ENCODE results near the gene IBA57. TPM values are rescaled to one million over a fixed set of nuclear protein-coding genes. Genes with fewer than 3 reads are reported as not detected.
A peak's percentile ranks its signal among the peaks of the same experiment; 100 is the strongest.

Gene IBA57
- total and polyA plus RNA-seq, 8 donors = 5.3 to 13.5 (median 7.1) TPM

DNA sequence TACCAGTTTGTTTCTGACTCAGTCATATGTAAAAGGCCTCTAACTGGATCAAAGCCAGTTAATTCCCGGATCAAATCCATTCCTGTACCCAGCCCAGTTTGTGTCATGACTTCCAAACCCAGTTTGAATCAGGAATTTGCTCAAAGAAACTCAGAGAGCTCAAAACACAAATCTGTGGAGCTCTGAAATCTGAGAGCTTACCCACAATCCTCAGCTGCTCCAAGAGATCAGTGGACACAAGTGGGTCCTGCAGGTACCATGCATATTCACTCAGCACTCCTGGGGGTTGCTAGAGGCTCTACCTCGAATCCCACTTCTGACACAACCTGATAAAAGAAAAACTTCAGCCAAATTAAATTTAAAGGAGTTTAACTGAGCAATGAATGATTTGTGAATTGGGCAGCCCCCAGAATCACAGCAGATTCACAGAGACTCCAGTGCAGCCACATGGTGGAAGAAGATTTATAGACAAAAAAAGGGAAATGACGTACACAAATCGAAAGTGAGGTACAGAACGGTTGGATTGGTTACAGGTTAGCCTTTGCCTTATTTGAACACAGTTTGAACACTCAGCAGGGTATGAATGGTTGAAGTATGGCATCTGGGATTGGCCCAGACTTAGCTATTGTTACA lies 44.6 kb upstream of the IBA57 start:
- Histone ChIP-seq H3K4me3 (no peak overlapping the region), H3K36me3 (no peaks in the 10 kb centered on the region), H3K27ac (no peak overlapping the region), H3K4me1 (no peaks in the 10 kb centered on the region), H3K9me3 (no peaks in the 10 kb centered on the region), H3K27me3 (no peaks in the 10 kb centered on the region)
- TF ChIP-seq, protein P1, sequence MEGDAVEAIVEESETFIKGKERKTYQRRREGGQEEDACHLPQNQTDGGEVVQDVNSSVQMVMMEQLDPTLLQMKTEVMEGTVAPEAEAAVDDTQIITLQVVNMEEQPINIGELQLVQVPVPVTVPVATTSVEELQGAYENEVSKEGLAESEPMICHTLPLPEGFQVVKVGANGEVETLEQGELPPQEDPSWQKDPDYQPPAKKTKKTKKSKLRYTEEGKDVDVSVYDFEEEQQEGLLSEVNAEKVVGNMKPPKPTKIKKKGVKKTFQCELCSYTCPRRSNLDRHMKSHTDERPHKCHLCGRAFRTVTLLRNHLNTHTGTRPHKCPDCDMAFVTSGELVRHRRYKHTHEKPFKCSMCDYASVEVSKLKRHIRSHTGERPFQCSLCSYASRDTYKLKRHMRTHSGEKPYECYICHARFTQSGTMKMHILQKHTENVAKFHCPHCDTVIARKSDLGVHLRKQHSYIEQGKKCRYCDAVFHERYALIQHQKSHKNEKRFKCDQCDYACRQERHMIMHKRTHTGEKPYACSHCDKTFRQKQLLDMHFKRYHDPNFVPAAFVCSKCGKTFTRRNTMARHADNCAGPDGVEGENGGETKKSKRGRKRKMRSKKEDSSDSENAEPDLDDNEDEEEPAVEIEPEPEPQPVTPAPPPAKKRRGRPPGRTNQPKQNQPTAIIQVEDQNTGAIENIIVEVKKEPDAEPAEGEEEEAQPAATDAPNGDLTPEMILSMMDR (IDR thresholded peaks at IDR 0.05) = no peak
- no peak for DNase-seq
- intact Hi-C loops (cut with DNase I) = no loop called here
- no peak for ATAC-seq

DNA sequence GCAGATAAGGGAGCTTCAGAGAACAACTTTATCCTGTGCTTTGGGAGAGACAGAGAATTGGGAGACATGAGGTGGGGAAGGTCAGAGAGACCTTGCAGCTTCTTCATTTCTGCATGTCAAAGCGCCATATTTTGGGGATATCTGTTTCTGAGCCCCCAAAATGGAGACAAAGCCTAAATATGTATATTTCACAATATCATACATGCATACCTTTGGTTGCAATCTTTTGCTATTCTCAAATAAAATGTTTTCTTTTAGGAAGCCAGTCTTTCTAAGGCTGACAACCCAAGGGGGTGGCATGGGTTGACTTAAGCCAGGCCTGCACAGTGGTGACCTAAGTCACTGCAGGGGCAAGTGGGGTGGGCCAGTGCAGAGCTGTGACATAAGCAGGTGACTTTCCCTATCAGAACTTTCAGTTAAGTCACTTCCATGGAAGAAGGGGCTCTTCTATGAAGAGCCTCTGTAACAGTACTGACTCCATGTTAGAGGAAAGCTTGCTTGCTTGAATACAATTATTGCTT lies 42.6 kb upstream of the IBA57 start:
- DNase-seq = no peak
- H3K27me3 ChIP-seq = no peaks in the 10 kb centered on the region
- no peak for ATAC-seq
- H3K4me3 ChIP-seq = no peak overlapping the region
- intact Hi-C loops (cut with DNase I) = no loop called here
- no peak overlapping the region for H3K27ac ChIP-seq
- TF ChIP-seq, protein P1 (IDR thresholded peaks at IDR 0.05) = no peak
- H3K9me3 ChIP-seq = no peaks in the 10 kb centered on the region
- H3K4me1 ChIP-seq = no peaks in the 10 kb centered on the region
- H3K36me3 ChIP-seq = no peaks in the 10 kb centered on the region

DNA sequence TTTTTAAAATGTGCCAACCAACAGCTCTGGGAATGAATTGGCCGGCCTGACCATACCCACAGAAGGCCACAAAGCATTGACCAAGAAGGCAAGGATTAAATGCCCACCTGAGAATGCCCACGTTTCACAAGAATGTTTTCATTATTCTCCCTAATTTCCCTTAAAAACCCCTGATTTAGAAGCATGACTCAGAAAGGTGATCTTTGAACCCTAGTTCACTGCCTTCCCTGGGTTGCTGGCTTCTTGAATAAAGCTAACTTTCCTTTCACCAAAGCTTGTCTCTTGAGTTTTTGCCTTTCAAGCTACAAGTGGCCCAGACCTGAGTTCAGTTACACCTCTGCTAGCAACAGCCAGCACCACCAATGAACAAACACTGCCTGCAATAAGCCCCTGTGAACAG lies 42.1 kb upstream of the IBA57 start:
- Histone ChIP-seq H3K9me3 (no peaks in the 10 kb centered on the region), H3K27ac (no peak overlapping the region), H3K27me3 (no peaks in the 10 kb centered on the region), H3K4me3 (no peak overlapping the region), H3K36me3 (no peaks in the 10 kb centered on the region), H3K4me1 (no peaks in the 10 kb centered on the region)
- DNase-seq (no peak), ATAC-seq (no peak)
- intact Hi-C loops (cut with DNase I) = no loop called here
- TF ChIP-seq, protein P1 (IDR thresholded peaks at IDR 0.05) = no peak

DNA sequence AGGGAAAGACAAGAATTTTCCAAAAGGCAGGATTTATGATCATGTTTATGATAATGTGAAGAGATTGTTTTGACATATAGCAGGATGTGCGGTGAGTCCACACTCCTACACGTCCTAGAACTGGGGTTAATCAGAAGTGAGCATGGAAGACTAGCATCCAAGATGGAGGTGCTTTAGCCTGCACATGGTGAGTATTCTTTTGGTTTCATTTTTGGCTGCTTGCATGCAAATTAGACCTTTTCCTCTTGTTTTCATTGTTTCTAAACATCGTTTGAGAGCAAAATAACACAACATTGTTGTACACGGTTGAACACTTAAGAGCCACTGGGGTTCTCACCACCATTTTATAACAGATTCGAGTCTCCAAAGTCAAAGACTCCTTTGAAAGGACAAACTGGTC lies 40.4 kb upstream of the IBA57 start:
- Histone ChIP-seq H3K4me3 (no peak overlapping the region), H3K36me3 (no peaks in the 10 kb centered on the region), H3K4me1 (peaks cover 0 to under 1% of the 10 kb centered on the region in 2 donors), H3K27ac (no peak overlapping the region), H3K27me3 (no peaks in the 10 kb centered on the region), H3K9me3 (no peaks in the 10 kb centered on the region)
- DNase-seq (no peak), ATAC-seq (no peak)
- TF ChIP-seq, protein P1 (IDR thresholded peaks at IDR 0.05) = no peak
- intact Hi-C loops (cut with DNase I) = no loop called here

DNA sequence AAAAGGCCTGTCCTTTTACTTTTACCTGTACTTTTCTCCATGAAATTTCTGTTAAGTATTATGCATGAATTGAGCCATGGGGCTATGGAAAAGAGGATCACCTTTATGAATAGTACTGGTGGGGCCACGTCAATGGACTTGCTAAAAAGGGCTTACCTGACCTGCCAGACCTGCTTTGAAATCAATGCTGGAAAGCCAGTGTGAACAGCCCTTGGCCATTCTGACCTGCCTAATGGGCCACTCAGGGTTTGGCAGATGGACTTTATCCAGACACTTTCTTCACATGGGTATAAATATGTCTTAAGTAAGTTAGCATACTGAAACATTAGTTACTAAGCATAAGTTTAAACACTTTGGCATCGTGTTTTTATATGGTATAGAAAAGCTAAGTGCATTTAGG lies 33.8 kb upstream of the IBA57 start:
- H3K27ac ChIP-seq = peak overlapping the region; percentile 46 to 72
- H3K4me3 ChIP-seq = no peak overlapping the region
- peaks cover 0 to 11% of the 10 kb centered on the region in 2 donors for H3K4me1 ChIP-seq
- TF ChIP-seq, protein P1 (IDR thresholded peaks at IDR 0.05) = no peak
- ATAC-seq (peak; percentile 46), DNase-seq (peak in 1 of 4 donors; percentile 35)
- H3K36me3 ChIP-seq = no peaks in the 10 kb centered on the region
- intact Hi-C loops (cut with DNase I) = no loop called here
- no peaks in the 10 kb centered on the region for H3K27me3 ChIP-seq
- H3K9me3 ChIP-seq = no peaks in the 10 kb centered on the region
